ENCODE results near the gene IRF2BP1.

DNA sequence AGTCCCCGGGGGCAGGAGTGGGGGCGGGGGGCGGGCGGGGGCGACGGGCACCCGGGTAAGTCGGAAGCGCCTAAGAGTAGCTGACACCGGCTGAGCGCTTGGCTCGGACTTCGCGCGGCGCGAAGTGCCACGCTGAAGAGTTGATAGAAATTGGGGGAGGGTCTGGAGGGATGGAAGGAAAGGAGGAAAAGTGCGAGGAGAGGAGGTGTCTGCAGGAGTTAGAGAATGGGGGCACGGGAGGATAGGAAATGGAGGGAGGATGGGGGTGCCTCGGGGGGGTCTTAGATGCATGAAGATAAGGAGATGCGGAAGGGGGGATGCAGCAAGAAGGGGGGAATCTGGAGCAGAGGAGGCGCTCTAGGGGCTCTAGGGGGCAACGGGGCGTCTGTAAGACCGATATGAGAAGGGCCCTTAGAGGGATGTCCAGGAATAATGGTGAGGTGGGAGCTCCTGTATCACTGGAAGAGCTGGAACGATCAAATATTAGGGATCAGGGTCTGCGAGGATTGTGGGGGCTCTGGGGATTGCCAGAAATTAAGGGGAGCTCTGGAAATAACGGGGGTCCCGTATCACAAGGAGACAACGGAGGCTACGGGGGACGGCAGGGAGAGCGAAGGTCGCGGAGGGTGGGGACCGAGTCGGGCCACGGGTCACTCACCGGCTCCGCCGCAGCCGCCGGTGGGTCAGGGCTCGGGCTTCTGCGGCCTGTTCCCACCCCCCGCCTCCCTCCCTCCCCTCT lies 16.1 kb upstream of the IRF2BP1 start, which contains the start of gene MYPOP:
- TF ChIP-seq, protein P1, sequence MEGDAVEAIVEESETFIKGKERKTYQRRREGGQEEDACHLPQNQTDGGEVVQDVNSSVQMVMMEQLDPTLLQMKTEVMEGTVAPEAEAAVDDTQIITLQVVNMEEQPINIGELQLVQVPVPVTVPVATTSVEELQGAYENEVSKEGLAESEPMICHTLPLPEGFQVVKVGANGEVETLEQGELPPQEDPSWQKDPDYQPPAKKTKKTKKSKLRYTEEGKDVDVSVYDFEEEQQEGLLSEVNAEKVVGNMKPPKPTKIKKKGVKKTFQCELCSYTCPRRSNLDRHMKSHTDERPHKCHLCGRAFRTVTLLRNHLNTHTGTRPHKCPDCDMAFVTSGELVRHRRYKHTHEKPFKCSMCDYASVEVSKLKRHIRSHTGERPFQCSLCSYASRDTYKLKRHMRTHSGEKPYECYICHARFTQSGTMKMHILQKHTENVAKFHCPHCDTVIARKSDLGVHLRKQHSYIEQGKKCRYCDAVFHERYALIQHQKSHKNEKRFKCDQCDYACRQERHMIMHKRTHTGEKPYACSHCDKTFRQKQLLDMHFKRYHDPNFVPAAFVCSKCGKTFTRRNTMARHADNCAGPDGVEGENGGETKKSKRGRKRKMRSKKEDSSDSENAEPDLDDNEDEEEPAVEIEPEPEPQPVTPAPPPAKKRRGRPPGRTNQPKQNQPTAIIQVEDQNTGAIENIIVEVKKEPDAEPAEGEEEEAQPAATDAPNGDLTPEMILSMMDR (IDR thresholded peaks at IDR 0.05; ENCODE audit: insufficient read depth, low read depth, low read length), result no peak
- no peak for TF ChIP-seq EZH2 (IDR thresholded peaks at IDR 0.05; ENCODE audit: insufficient read depth, low read length)

Data from astrocyte (in vitro differentiated cells and primary cell).